Neural crest cell (in vitro differentiated cells): Measurements from ENCODE around the gene PIP. TPM values are rescaled to one million over a fixed set of nuclear protein-coding genes. Genes with fewer than 3 reads are reported as not detected.
"Not testable (repeated sequence)": the region's sequence is repeated elsewhere in the genome, so short reads cannot be mapped to it uniquely, and the experiment has no call there.

Experiments
- DNase-seq: peaks from one replicate; pipeline ENCODE4 v3.0.0; 2021; ENCODE audit warnings: low read depth, mixed read lengths, low spot score
- H3K27ac Mint-ChIP-seq: one replicate; pipeline ENCODE4 v1.8.0; 2021; ENCODE audit warnings: mild to moderate bottlenecking, mixed read lengths; ENCODE audit not compliant: unreplicated experiment
- H3K27me3 Mint-ChIP-seq: 2 replicates; pipeline ENCODE4 v1.8.0; 2021; ENCODE audit warnings: low read depth, mild to moderate bottlenecking, mixed read lengths
- H3K36me3 Mint-ChIP-seq: 2 replicates; pipeline ENCODE4 v1.8.0; 2021; ENCODE audit warnings: low read depth, mild to moderate bottlenecking, mixed read lengths
- H3K4me1 Mint-ChIP-seq: 2 replicates; pipeline ENCODE4 v1.8.0; 2021; ENCODE audit warnings: mixed read lengths
- H3K4me3 Mint-ChIP-seq: one replicate; pipeline ENCODE4 v1.8.0; 2021; ENCODE audit warnings: mild to moderate bottlenecking, mixed read lengths
- H3K9me3 Mint-ChIP-seq: 2 replicates; pipeline ENCODE4 v1.8.0; 2021; ENCODE audit warnings: mixed read lengths
- CTCF ChIP-seq: fragments of 200-600 bp; sonication (generic); conservative IDR thresholded peaks from 2 replicates; pipeline ENCODE4 v1.5.0; 2021; ENCODE audit warnings: antibody characterized with exemption, mild to moderate bottlenecking
- total RNA-seq: library from RNA; stranded (reverse); gene quantifications from 2 replicates; pipeline ENCODE4 v1.2.1, GENCODE V29; 2021

Gene PIP
- total RNA-seq, 1 donor from 2014 or later: not detected

GRCh38 chr7:143117395-143117794, 14.5 kb upstream of the PIP start:
- DNase-seq: no peak
- peaks cover 6% of the 10 kb centered on the region for H3K9me3 Mint-ChIP-seq
- H3K4me1 Mint-ChIP-seq: peaks cover 5% of the 10 kb centered on the region
- no peaks in the 10 kb centered on the region for H3K27me3 Mint-ChIP-seq
- H3K27ac Mint-ChIP-seq: no peak overlapping the region
- no peak overlapping the region for H3K4me3 Mint-ChIP-seq
- H3K36me3 Mint-ChIP-seq: peaks cover 3% of the 10 kb centered on the region
- TF ChIP-seq CTCF: no peak

DNA sequence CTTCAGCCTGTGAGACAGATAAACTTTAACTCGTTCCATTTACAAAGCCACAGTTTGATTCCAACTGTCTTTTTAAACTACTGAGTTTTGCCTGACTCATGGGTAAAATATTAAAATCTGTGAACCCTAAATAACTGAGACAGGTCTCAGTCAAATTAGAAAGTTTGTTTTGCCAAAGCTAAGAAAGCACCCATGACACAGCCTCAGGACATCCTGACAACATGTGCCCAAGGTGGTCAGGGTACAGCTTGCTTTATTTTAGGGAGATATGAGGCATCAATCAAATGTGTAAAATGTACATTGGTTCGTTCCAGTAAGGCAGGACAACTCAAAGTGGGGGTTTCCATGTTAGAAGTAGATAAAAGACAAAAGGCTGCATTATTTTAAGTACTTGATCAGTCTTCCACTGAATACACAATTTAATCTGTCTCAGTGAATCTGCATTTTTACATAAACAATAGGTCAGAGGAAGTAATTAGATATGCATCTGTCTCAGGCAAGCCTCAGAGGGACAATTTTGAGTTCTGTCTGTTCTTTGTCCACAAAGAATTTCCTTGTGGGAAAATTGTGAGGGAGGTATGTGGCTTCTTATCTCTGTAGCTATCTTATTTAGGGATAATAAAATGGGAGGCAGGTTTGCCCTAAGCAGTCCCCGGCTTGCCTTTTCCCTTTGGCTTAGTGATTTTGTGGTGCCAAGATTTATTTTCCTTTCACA, 11.0 kb upstream of the PIP start:
- Mint-ChIP-seq H3K27me3 (no peaks in the 10 kb centered on the region), H3K4me1 (peaks cover 5% of the 10 kb centered on the region), H3K27ac (no peak overlapping the region), H3K36me3 (no peaks in the 10 kb centered on the region), H3K9me3 (peaks cover 2% of the 10 kb centered on the region), H3K4me3 (no peak overlapping the region)
- DNase-seq: no peak
- TF ChIP-seq CTCF: no peak

DNA sequence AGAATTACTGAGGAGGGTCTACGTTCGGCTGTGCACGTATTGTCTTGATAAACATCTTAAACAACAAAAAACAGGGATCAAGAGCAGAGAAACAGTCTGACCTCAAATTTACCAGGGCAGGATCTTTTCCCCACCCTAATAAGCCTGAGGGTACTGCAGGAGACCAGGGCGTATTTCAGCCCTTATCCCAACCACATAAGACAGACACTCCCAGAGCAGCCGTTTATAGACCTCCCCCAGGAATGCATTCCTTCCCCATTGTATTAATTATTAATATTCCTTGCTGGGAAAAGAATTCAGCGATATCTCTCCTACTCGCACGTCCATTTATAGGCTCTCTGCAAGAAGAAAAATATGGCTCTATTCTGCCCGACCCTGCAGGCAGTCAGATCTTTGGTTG, 8.6 kb upstream of the PIP start:
- DNase-seq, H3K27ac Mint-ChIP-seq, H3K36me3 Mint-ChIP-seq, H3K4me3 Mint-ChIP-seq, H3K4me1 Mint-ChIP-seq, H3K9me3 Mint-ChIP-seq: not testable (repeated sequence)
- peaks cover 15% of the 10 kb centered on the region for H3K27me3 Mint-ChIP-seq

DNA sequence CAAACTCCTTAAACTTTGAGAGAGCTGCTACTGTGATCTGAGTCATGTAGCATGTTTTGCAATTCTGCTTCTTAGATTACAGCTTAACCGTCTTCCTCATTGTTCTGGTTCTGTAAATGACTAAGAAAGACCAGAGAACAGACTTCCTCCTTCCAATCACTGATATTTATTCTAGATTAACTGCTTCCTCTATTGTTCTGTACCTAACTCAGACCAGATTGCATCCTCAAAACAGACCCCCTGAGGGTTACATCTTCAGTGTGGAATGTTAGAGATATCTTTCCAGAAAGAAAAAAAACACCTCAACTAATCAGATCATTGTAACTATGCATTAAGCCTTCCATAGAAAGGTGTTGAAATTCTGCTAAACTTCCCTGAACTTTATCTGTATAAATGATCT, 5.7 kb upstream of the PIP start:
- H3K27ac Mint-ChIP-seq: no peak overlapping the region
- peaks cover 19% of the 10 kb centered on the region for H3K27me3 Mint-ChIP-seq

GRCh38 chr7:143129051-143129450, 2.8 kb upstream of the PIP start:
- no peaks in the 10 kb centered on the region for H3K9me3 Mint-ChIP-seq
- DNase-seq: no peak
- no peak for TF ChIP-seq CTCF
- no peak overlapping the region for H3K27ac Mint-ChIP-seq
- peaks cover 37% of the 10 kb centered on the region for H3K27me3 Mint-ChIP-seq
- H3K4me1 Mint-ChIP-seq: no peaks in the 10 kb centered on the region
- no peaks in the 10 kb centered on the region for H3K36me3 Mint-ChIP-seq
- H3K4me3 Mint-ChIP-seq: no peak overlapping the region

More for the DNA sequence above, 5.7 kb upstream of the PIP start:
- peaks cover 2% of the 10 kb centered on the region for H3K9me3 Mint-ChIP-seq
- no peak overlapping the region for H3K4me3 Mint-ChIP-seq
- H3K4me1 Mint-ChIP-seq: peaks cover under 1% of the 10 kb centered on the region
- TF ChIP-seq CTCF: no peak
- no peaks in the 10 kb centered on the region for H3K36me3 Mint-ChIP-seq
- no peak for DNase-seq

GRCh38 chr7:143129477-143129876, 2.4 kb upstream of the PIP start:
- H3K27ac Mint-ChIP-seq: no peak overlapping the region

More at GRCh38 chr7:143129477-143129876, 2.4 kb upstream of the PIP start:
- DNase-seq: no peak
- peaks cover 38% of the 10 kb centered on the region for H3K27me3 Mint-ChIP-seq
- TF ChIP-seq CTCF: no peak
- H3K4me3 Mint-ChIP-seq: no peak overlapping the region
- H3K9me3 Mint-ChIP-seq: no peaks in the 10 kb centered on the region
- H3K36me3 Mint-ChIP-seq: no peaks in the 10 kb centered on the region
- H3K4me1 Mint-ChIP-seq: no peaks in the 10 kb centered on the region
